HepG2 (cell line): ENCODE results near the gene TUT1. TPM values are rescaled to one million over a fixed set of nuclear protein-coding genes. Genes with fewer than 3 reads are reported as not detected.

Source experiments
- AKNA ChIP-seq: sonication (generic); formaldehyde crosslinking; IDR thresholded peaks from 2 replicates; pipeline ENCODE4 v1.4.0; 2020; ENCODE audit warnings: missing genetic modification reagents, borderline replicate concordance
- ARNTL ChIP-seq: sonication (generic); formaldehyde crosslinking; IDR thresholded peaks from 2 replicates; pipeline ENCODE4 v1.4.0; 2020; ENCODE audit warnings: mild to moderate bottlenecking, missing genetic modification reagents
- ELF1 ChIP-seq: sonication (generic); formaldehyde crosslinking; IDR thresholded peaks from 2 replicates; pipeline ENCODE4 v1.4.0; 2020; ENCODE audit warnings: missing genetic modification reagents
- JARID2 ChIP-seq: sonication (generic); formaldehyde crosslinking; IDR thresholded peaks from 2 replicates; pipeline ENCODE4 v1.8.1; 2023; ENCODE audit warnings: missing genetic modification reagents, inconsistent platforms; ENCODE audit not compliant: insufficient replicate concordance
- KDM6A ChIP-seq: IDR thresholded peaks from 2 replicates; pipeline ENCODE4 v1.6.1; 2016; ENCODE audit warnings: low read depth
- KLF15 ChIP-seq: sonication (generic); formaldehyde crosslinking; IDR thresholded peaks from 2 replicates; pipeline ENCODE4 v1.8.1; 2023; ENCODE audit warnings: borderline replicate concordance, mild to moderate bottlenecking, inconsistent platforms, missing genetic modification reagents, mixed read lengths
- MYNN ChIP-seq: sonication (generic); formaldehyde crosslinking; IDR thresholded peaks from 2 replicates; pipeline ENCODE4 v1.4.0; 2020; ENCODE audit warnings: mild to moderate bottlenecking, low read depth, missing genetic modification reagents
- NFIC ChIP-seq: IDR thresholded peaks from 2 replicates; pipeline ENCODE4 v1.6.1; 2012; ENCODE audit warnings: mild to moderate bottlenecking, low read length, inconsistent platforms
- PREB ChIP-seq: sonication (generic); formaldehyde crosslinking; IDR thresholded peaks from 2 replicates; pipeline ENCODE4 v1.4.0; 2020; ENCODE audit warnings: missing genetic modification reagents
- SNAPC2 ChIP-seq: sonication (generic); formaldehyde crosslinking; IDR thresholded peaks from 2 replicates; pipeline ENCODE4 v1.8.1; 2022; ENCODE audit warnings: mild to moderate bottlenecking, missing genetic modification reagents
- SOX13 ChIP-seq, 3 experiments: fragments of 450-650 bp in 1 of 3; sonication (generic) in 1 of 3; formaldehyde crosslinking in 1 of 3; IDR thresholded peaks in 2 of 3; conservative IDR thresholded peaks in 1 of 3; 2 replicates each; pipeline versions ENCODE4 v1.5.0 to v1.6.1; 2016 to 2020; ENCODE audit warnings: antibody characterized with exemption in 1 of 3, mild to moderate bottlenecking in 1 of 3, missing compliant biosample characterization in 1 of 3, missing genetic modification reagents in 1 of 3, moderate library complexity in 1 of 3
- ZBTB4 ChIP-seq: sonication (generic); formaldehyde crosslinking; IDR thresholded peaks from 2 replicates; pipeline ENCODE4 v1.4.0; 2020; ENCODE audit warnings: missing genetic modification reagents, mild to moderate bottlenecking, borderline replicate concordance
- ZEB1 ChIP-seq: IDR thresholded peaks from 2 replicates; pipeline ENCODE4 v1.6.1; 2012; ENCODE audit warnings: mild to moderate bottlenecking, low read depth, inconsistent platforms; ENCODE audit not compliant: insufficient replicate concordance
- ZNF18 ChIP-seq: sonication (generic); formaldehyde crosslinking; IDR thresholded peaks from 2 replicates; pipeline ENCODE4 v1.8.0; 2022; ENCODE audit warnings: mild to moderate bottlenecking, missing genetic modification reagents; ENCODE audit not compliant: insufficient replicate concordance
- ZNF230 ChIP-seq: sonication (generic); formaldehyde crosslinking; IDR thresholded peaks from 2 replicates; pipeline ENCODE4 v1.4.0; 2020; ENCODE audit warnings: mild to moderate bottlenecking, missing genetic modification reagents
- ZSCAN12 ChIP-seq: sonication (generic); formaldehyde crosslinking; IDR thresholded peaks from 2 replicates; pipeline ENCODE4 v1.9.0; 2021; ENCODE audit warnings: mild to moderate bottlenecking, missing genetic modification reagents
- polyA plus RNA-seq, 8 experiments: library from polyadenylated mRNA; depleted of rRNA in 3 of 8; stranded (reverse) in 7 of 8; unstranded in 1 of 8; fragments of >200 nt; fragmentation: Illumina TruSeq in 4 of 8; extraction: Trizol in 4 of 8; gene quantifications; 2 replicates each; pipeline versions ENCODE4 v1.2.1 to v1.2.3, GENCODE V29; 2011 to 2016; ENCODE audit warnings: low read depth in 4 of 8, missing spikeins in 1 of 8, mixed read lengths in 1 of 8; ENCODE audit not compliant: insufficient read depth in 1 of 8
- total RNA-seq, 5 experiments: library from RNA; depleted of rRNA; stranded (reverse); fragments of >200 nt; fragmentation: Illumina TruSeq; extraction: Trizol; gene quantifications; 2 replicates each; pipeline ENCODE4 v1.2.3, GENCODE V29; 2016; ENCODE audit warnings: low read depth in 1 of 5

The TUT1 gene
- total and polyA plus RNA-seq, 2 of the 13 experiments (the other 11 are each of a cell fraction or from before 2014, with no cell fraction given), result 9.7 to 14.3 TPM

- TF ChIP-seq KLF15 (CRISPR knock-in tag), result no peak
- TF ChIP-seq SNAPC2 (CRISPR knock-in tag), result no peak
- TF ChIP-seq PREB (CRISPR knock-in tag), result no peak
- no peak for TF ChIP-seq AKNA (CRISPR knock-in tag)
- TF ChIP-seq ZNF18 (CRISPR knock-in tag), result no peak
- peak; percentile 34; the same call in 1 of the 2 replicates for TF ChIP-seq ZNF230
- no peak for TF ChIP-seq MYNN (CRISPR knock-in tag)
- TF ChIP-seq SOX13 (IDR thresholded peaks at IDR 0.05), result no peak
- TF ChIP-seq SOX13 (CRISPR knock-in tag; conservative IDR thresholded peaks at IDR 0.05 in 1 of 2, IDR thresholded peaks at IDR 0.05 in 1 of 2), result no peak; a peak in 1 of 4 replicates
- no peak for TF ChIP-seq NFIC
- TF ChIP-seq JARID2 (CRISPR knock-in tag), result no peak
- TF ChIP-seq KDM6A (CRISPR knock-in tag), result no peak
- 0 out of 2 replicates have a peak, but pooled peaks have one; percentile 29 for TF ChIP-seq ELF1 (CRISPR knock-in tag)
- no peak for TF ChIP-seq ZSCAN12
- no peak for TF ChIP-seq ZEB1
- no peak for TF ChIP-seq ARNTL (CRISPR knock-in tag)
- TF ChIP-seq ZBTB4 (CRISPR knock-in tag), result peak; percentile 58; the same call in 1 of the 2 replicates
Observed at GRCh38 chr11:62542750-62543567, 48.4 kb downstream of the TUT1 start (continued).
